GM21825 (cell line): ENCODE results near the gene NEMP2.

Source experiments
- ATAC-seq: cut with Tn5 transposase; IDR thresholded peaks from one replicate; pipeline ENCODE4 v1.9.1; 2021; ENCODE audit warnings: mild to moderate bottlenecking, moderate library complexity; ENCODE audit not compliant: unreplicated experiment

Gene NEMP2

DNA sequence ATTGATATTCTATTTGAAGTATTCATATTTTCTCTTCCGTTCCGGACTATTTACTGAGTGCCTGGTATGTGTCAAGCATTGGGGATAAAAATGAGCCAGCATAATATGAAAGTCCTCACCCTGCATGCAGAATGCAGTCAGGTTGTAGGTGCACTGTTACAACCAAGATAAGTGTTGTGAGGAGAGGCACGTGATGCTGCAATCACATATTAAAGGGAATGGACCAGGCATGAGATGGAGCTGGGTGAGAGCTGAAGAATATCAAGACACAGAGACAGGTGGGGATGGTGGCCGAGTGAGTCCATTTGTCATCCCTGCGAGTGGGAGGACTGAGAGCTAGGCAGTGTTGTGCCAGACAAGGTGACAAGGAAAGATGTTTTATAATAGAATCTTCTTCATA lies 74.0 kb downstream of the NEMP2 start:
- ATAC-seq, result no peak

DNA sequence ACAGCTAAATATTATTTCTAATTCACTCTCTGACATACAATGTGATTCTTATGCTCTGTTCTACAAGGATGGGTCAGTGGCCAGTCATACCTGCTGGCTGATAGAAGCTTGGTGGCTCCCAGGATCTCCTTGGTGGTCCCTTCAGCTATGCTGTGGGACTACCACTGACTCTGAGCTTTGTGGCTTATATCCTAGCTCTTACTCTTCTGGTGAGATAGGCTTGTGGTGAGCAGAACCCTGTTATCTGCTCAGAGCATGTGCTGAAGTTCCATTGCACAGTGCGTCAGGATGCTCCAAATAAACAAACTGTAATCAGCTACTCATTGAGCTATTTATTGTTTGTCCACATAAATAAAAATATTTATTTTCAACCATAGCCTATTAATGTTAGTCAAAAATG lies 74.6 kb downstream of the NEMP2 start:
- no peak for ATAC-seq

DNA sequence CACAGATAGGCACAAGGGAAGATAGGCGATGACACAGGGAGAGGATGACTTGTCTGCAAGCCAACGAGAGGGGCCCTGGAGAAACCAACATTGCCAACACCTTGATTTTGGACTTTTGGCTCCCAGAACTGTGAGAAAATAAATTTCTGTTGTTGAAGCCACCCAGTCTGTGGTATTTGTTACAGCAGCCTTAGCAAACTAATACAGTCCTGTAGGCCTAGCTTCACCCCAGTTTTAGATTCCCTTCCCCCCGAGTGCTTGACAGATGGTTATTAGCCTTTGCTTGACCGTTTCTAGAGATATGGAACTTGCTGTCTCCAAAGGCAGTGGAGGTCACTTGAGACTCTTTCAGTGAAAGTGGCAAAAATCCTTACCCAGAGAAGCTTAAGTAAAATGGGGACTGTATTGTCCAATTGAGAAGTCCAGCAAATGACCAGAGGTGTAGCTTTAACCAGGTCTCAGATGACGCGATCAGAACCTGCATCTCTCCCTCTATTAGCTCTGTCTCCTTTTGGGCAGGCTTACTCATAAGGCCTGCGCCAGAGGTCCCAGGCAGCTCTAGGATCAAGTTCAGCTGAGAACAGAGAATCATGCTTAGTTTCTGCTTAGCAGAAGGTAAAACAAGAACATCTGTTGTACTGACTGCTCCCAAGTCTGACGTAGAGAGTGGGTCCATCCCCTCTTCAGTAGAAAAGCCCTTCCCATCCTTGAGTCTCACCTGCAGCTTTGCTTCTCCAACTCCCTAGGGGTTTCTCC lies 76.0 kb downstream of the NEMP2 start:
- no peak for ATAC-seq

DNA sequence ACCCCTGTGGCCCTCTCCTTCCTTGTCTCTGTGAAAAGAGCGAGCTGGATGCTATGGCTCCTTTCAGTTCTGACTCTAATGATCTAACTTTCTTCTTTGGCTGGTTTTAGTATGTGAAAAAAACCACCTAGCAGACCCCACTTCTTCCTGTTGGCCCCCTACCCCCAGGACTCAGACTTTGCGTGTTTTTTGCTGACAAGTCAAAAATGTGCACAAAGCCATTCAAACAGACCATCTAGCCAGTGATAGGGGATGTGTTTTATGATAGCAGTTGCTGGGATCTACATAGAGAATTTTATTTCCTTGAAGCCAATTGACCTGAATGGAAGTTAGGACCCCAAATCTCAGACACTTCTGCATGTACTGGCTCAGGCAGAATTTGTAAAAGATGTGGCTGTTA lies 77.3 kb downstream of the NEMP2 start:
- no peak for ATAC-seq

DNA sequence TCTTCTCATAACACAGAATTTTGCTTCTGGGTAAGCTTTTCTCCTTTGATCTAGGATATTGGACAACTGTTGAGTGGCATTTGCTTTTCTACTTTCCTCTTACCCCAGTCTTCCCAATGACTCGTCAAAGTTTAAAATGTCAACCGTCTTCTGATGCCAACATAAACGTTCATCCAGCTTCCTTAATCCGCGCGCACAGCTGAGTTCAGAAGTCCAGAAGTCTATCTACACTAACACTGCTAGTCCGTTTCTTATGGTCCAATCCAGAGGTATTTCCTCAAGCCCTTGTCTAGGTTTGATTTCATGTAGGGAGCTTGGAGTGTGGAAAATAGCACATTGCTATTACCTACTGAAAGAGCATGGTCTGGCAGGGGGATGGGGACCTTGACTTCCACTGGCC lies 77.7 kb downstream of the NEMP2 start:
- no peak for ATAC-seq

DNA sequence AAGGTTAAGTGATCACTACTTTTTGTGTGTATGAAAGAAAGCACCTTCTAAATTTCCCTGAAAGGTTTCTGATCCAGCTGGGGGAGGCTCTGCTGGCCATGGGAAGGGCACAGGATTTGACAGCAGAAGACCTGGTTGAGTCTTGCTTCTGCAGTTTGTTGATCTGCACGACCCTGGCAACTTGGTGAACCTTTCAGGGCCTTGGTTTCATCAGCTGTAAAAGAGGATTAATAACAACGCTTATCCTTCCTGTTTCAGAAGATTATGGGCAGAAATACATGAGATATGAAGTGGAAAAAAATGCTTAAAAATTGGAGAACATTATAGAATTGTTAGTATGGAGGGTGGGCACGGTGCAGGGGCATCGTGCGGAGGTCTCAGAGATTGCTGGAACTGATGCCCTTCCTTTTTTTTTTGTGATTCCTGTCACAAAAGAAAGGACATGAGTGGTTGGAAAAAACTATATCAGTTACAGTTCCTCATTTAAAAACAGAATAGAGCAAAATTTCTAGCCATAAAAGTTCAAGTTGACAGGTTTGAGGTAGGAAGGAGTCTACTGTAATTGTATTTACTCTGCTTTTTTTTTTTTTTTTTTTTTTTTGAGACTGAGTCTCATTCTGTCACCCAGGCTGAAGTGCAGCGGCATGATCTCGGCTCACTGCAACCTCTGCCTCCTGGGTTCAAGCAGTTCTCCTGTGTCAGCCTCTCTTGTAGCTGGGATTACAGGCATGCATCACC lies 79.0 kb downstream of the NEMP2 start:
- no peak for ATAC-seq

DNA sequence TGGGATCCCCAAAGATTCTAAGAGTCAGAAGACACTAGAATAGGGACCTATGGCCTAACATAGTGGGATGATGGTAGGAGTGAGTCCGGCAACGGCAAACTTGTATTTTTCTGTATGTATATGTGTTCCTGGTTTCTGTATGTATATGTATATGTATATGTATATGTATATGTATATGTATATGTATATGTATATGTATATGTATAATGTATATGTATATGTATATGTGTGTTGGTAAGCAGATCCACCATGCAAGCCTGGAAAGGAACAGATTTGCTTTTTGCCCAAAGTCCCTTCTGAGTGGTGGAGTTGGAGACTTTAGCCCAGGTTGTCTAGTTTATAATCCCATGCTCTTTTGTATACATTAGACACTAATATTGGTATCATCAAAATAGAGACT lies 79.7 kb downstream of the NEMP2 start:
- no peak for ATAC-seq
